Neural progenitor cell (in vitro differentiated cells): ENCODE results near the gene SPN.

Experiments
- CTCF ChIP-seq: fragments of 200-600 bp; sonication (generic); IDR thresholded peaks from 2 replicates; pipeline ENCODE4 v1.5.1; 2017; ENCODE audit warnings: antibody characterized with exemption, mild to moderate bottlenecking
- EZH2 ChIP-seq: fragments of 200-600 bp; sonication (generic); IDR thresholded peaks from 2 replicates; pipeline ENCODE4 v1.6.1; 2017; ENCODE audit warnings: antibody characterized with exemption, mild to moderate bottlenecking, moderate library complexity

GRCh38 chr16:29653471-29653870 lies 9.6 kb upstream of the SPN start:
- no peak for TF ChIP-seq CTCF
- TF ChIP-seq EZH2 = no peak
